HG03439 (cell line): Measurements from ENCODE around the gene SLC22A4.

Experiments used
- ATAC-seq: cut with Tn5 transposase; IDR thresholded peaks from one replicate; pipeline ENCODE4 v1.9.1; 2021; ENCODE audit warnings: mild to moderate bottlenecking, moderate library complexity; ENCODE audit not compliant: unreplicated experiment

The SLC22A4 gene

GRCh38 chr5:132262882-132263547 is 31.2 kb upstream of the SLC22A4 start:
- no peak for ATAC-seq

- ATAC-seq, result no peak
Observed at GRCh38 chr5:132263548-132264261, 30.5 kb upstream of the SLC22A4 start.

- no peak for ATAC-seq
Observed at GRCh38 chr5:132264546-132265335, 29.5 kb upstream of the SLC22A4 start.

GRCh38 chr5:132265336-132266030 is 28.7 kb upstream of the SLC22A4 start:
- ATAC-seq, result no peak

- no peak for ATAC-seq
Observed at GRCh38 chr5:132266031-132266835, 28.0 kb upstream of the SLC22A4 start.

GRCh38 chr5:132266836-132267160 is 27.4 kb upstream of the SLC22A4 start:
- ATAC-seq, result no peak

- ATAC-seq, result no peak
Observed at GRCh38 chr5:132267166-132267739, 26.9 kb upstream of the SLC22A4 start.

GRCh38 chr5:132267931-132268768 is 26.0 kb upstream of the SLC22A4 start:
- ATAC-seq, result peak; percentile 11

- peak; percentile 67 for ATAC-seq
Observed at GRCh38 chr5:132268769-132269551, 25.2 kb upstream of the SLC22A4 start.

- ATAC-seq, result no peak
Observed at GRCh38 chr5:132269635-132270334, 24.4 kb upstream of the SLC22A4 start.

GRCh38 chr5:132270335-132270665 is 23.9 kb upstream of the SLC22A4 start:
- ATAC-seq, result no peak

GRCh38 chr5:132270706-132271105 is 23.5 kb upstream of the SLC22A4 start:
- ATAC-seq, result no peak

- no peak for ATAC-seq
Observed at GRCh38 chr5:132271251-132272246, 22.6 kb upstream of the SLC22A4 start.

- ATAC-seq, result no peak
Observed at GRCh38 chr5:132272311-132273210, 21.6 kb upstream of the SLC22A4 start.

- no peak for ATAC-seq
Observed at GRCh38 chr5:132273631-132274030, 20.6 kb upstream of the SLC22A4 start.
